ENCODE data around the gene INHBB.

DNA sequence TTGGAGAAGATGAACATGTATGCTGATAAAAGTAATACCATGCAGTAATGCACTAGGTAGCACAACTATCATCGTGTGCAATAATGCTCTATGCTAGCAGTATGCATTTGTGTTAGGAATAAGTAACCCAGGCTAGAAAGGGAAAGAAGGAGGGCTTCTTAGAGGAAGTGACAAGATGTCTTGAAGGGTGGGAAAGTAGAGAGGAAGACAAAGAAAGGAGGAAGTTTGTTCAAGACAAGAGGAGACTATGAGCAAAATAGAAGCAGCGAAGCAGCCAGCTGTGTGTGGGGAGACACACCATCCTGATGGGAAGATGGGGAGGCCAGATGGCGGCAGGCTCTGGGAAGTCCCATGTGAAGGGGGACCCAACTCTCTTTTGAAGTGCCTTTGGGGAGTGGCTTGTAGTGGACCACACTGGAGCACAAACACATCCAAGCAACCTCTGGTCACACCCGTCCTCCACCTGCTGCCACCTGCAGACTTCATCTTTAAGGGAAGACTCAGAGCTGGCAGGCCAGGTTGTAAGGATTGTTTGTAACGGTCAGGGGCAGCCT, 39.9 kb upstream of the INHBB start:
- TF ChIP-seq, protein P1, sequence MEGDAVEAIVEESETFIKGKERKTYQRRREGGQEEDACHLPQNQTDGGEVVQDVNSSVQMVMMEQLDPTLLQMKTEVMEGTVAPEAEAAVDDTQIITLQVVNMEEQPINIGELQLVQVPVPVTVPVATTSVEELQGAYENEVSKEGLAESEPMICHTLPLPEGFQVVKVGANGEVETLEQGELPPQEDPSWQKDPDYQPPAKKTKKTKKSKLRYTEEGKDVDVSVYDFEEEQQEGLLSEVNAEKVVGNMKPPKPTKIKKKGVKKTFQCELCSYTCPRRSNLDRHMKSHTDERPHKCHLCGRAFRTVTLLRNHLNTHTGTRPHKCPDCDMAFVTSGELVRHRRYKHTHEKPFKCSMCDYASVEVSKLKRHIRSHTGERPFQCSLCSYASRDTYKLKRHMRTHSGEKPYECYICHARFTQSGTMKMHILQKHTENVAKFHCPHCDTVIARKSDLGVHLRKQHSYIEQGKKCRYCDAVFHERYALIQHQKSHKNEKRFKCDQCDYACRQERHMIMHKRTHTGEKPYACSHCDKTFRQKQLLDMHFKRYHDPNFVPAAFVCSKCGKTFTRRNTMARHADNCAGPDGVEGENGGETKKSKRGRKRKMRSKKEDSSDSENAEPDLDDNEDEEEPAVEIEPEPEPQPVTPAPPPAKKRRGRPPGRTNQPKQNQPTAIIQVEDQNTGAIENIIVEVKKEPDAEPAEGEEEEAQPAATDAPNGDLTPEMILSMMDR (IDR thresholded peaks at IDR 0.05 in 2 of 3, conservative IDR thresholded peaks at IDR 0.05 in 1 of 3; ENCODE audit: borderline replicate concordance in 1 of 3, insufficient read depth in 1 of 3, low read depth in 2 of 3, low read length in 2 of 3): no peak
- TF ChIP-seq POLR2AphosphoS5 (IDR thresholded peaks at IDR 0.05; ENCODE audit: low read depth, low read length) (no peak), EGR1 (IDR thresholded peaks at IDR 0.05; ENCODE audit: low read depth) (no peak), SRF (IDR thresholded peaks at IDR 0.05; ENCODE audit: low read depth) (no peak), ZNF274 (IDR thresholded peaks at IDR 0.05; ENCODE audit: low read depth, low read length) (no peak), JUND (IDR thresholded peaks at IDR 0.05) (no peak), POLR2A (IDR thresholded peaks at IDR 0.05; ENCODE audit: borderline replicate concordance, extremely low read depth, insufficient read depth, insufficient read length) (no peak), SP1 (IDR thresholded peaks at IDR 0.05; ENCODE audit: low read depth) (no peak), YY1 (IDR thresholded peaks at IDR 0.05; ENCODE audit: extremely low read depth, insufficient replicate concordance, low read depth, low read length) (no peak), EZH2 (IDR thresholded peaks at IDR 0.05) (no peak)
- TF ChIP-seq, protein P2, sequence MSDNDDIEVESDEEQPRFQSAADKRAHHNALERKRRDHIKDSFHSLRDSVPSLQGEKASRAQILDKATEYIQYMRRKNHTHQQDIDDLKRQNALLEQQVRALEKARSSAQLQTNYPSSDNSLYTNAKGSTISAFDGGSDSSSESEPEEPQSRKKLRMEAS (IDR thresholded peaks at IDR 0.05): no peak

Measured in HCT116 (cell line).